BE2C (cell line): ENCODE results near the gene GAREM1.

ENCODE experiments used
- DNase-seq: peaks from one replicate; pipeline ENCODE4 v3.0.0-alpha.2; 2020
- H3K27me3 ChIP-seq: fragments of 250-450 bp; sonication (Bioruptor Pico); 2 replicates; pipeline ENCODE4 v1.5.1; 2020; ENCODE audit warnings: mild to moderate bottlenecking
- H3K36me3 ChIP-seq: fragments of 250-450 bp; sonication (Bioruptor Pico); 2 replicates; pipeline ENCODE4 v1.5.1; 2020; ENCODE audit warnings: mild to moderate bottlenecking
- H3K4me1 ChIP-seq: fragments of 250-450 bp; sonication (Bioruptor Pico); 2 replicates; pipeline ENCODE4 v1.5.1; 2020
- H3K4me3 ChIP-seq: 2 replicates; pipeline ENCODE4 v1.5.1; 2011; ENCODE audit warnings: low read depth, low read length
- H3K9me3 ChIP-seq: fragments of 250-450 bp; sonication (Bioruptor Pico); 2 replicates; pipeline ENCODE4 v1.5.1; 2020
- TF ChIP-seq, protein P1 (sequence below): IDR thresholded peaks from 2 replicates; pipeline ENCODE4 v1.5.1; 2012; ENCODE audit warnings: mild to moderate bottlenecking, low read depth, low read length

The GAREM1 gene

DNA sequence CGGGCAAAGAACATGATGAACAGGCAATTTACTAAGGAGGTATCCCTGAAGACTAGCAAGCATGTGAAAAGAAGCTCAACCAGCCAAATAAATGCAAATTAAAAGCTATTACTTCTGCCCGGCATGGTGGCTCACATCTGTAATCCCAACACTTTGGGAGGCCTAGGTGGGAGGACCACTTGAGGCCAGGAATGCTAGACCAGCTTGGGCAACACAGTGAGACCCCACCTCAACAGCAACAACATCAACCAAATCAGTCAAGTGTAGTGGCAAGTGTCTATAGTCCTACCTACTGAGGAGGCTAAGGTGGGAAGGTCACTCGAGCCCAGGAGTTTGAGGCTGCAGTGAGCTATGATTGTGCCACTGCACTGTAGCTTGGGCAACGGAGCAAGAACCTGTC lies 141.7 kb downstream of the GAREM1 start:
- Histone ChIP-seq H3K4me3 (no peak overlapping the region), H3K9me3 (no peaks in the 10 kb centered on the region), H3K27me3 (no peaks in the 10 kb centered on the region), H3K4me1 (no peaks in the 10 kb centered on the region), H3K36me3 (no peaks in the 10 kb centered on the region)
- TF ChIP-seq, protein P1, sequence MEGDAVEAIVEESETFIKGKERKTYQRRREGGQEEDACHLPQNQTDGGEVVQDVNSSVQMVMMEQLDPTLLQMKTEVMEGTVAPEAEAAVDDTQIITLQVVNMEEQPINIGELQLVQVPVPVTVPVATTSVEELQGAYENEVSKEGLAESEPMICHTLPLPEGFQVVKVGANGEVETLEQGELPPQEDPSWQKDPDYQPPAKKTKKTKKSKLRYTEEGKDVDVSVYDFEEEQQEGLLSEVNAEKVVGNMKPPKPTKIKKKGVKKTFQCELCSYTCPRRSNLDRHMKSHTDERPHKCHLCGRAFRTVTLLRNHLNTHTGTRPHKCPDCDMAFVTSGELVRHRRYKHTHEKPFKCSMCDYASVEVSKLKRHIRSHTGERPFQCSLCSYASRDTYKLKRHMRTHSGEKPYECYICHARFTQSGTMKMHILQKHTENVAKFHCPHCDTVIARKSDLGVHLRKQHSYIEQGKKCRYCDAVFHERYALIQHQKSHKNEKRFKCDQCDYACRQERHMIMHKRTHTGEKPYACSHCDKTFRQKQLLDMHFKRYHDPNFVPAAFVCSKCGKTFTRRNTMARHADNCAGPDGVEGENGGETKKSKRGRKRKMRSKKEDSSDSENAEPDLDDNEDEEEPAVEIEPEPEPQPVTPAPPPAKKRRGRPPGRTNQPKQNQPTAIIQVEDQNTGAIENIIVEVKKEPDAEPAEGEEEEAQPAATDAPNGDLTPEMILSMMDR, result no peak
- no peak for DNase-seq

DNA sequence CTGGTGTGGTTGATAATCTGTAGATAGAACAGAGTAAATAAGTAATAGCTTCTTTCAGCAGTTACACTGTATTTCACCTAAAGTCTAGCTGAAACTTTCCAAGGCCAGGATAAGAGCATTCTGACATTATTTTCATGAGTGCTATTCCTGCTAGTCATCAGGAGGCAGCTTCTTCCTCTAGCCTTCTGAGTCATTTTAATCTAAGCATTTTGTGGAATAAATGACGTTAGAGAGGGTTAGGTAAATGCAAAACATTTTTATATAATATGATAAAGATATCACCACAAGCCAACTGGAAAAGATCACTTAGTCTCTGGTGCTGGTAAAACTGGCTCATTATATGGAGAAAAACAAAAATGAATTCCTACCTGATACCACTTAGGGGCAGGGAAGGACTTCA lies 142.3 kb downstream of the GAREM1 start:
- Histone ChIP-seq H3K4me3 (no peak overlapping the region), H3K4me1 (no peaks in the 10 kb centered on the region), H3K36me3 (no peaks in the 10 kb centered on the region), H3K9me3 (no peaks in the 10 kb centered on the region), H3K27me3 (no peaks in the 10 kb centered on the region)
- TF ChIP-seq, protein P1, result no peak
- no peak for DNase-seq

DNA sequence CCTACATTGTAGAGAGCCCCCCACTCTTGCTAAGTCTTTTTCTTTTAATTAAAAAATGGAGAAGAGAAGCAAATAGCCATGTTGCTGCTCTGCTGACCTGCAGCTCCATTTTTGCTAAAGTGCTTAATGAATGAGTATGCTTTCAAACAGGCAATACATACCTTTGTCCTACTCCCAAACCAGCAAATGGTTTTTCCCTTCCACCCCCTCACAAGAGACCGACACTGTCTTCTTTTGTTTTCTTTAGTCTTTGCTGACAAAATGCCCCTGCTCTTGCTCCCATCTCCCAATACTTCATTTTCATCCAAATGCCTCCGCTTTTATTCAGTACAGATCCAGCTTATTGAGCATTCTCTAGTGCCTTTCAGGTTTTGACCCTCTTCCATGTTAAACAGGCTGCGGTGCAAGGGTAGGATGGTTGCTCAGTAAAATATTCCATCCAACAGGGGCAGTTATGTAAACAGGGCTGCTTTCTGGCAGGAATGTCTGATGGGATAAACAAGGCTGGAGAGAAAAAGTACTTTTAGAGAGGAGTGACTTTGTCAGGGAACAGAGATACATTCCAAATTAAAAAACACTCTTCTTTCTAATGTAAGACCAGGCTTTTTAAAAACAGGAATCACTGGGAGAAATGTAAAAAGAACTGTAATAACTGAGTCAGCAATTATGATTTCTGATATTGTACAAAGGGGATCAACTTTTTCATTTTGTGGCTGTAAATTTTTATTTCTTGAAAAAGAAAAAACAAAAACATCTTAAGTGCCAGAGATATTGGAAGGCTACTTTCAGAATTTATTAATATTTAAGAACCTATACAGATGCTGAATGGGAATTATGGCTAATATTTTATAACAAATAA lies 144.0 kb downstream of the GAREM1 start:
- H3K4me3 ChIP-seq, result no peak overlapping the region
- no peaks in the 10 kb centered on the region for H3K4me1 ChIP-seq
- no peaks in the 10 kb centered on the region for H3K9me3 ChIP-seq
- TF ChIP-seq, protein P1, result no peak
- H3K36me3 ChIP-seq, result no peaks in the 10 kb centered on the region
- no peak for DNase-seq
- no peaks in the 10 kb centered on the region for H3K27me3 ChIP-seq

DNA sequence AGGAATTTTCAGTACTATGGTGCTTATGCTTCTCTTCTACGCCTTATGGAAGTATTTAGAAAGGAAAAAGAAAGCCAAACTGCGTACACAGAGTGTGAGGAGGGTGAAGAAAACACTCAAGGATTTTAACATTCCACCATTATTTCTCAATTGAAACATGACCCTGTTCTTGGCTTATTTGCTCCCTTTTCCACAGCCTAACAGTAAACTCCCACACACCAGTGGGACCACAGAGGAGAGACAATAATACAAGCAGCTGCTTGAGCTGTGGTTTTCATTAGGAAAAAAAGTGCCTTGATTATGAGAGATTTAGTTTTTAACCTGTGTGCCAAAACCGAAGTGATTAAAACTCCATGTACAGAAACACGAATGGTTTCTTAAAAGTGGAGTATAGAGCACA lies 146.5 kb downstream of the GAREM1 start:
- Histone ChIP-seq H3K36me3 (no peaks in the 10 kb centered on the region), H3K4me1 (no peaks in the 10 kb centered on the region), H3K4me3 (no peak overlapping the region), H3K9me3 (no peaks in the 10 kb centered on the region), H3K27me3 (no peaks in the 10 kb centered on the region)
- TF ChIP-seq, protein P1, result no peak
- DNase-seq, result no peak

DNA sequence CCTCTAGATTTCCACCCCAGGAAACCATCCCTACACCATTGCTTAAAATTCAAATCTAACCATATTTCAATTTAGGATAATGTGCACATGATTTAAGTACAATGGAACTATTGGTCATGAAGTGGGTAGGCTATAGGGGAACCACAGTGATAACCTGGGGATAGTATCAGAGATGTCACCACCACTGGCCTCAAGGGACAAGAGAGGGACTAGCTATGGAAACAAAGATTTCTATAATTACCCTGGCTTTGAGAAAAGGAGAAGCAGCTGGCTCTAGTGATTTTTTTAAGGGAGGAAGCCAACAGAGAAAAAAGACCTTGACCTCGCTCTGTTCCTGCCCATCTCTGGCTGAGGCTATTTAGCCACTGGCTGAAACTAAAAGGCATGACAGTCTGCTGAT lies 148.9 kb downstream of the GAREM1 start:
- H3K27me3 ChIP-seq, result no peaks in the 10 kb centered on the region
- no peak for DNase-seq

DNA sequence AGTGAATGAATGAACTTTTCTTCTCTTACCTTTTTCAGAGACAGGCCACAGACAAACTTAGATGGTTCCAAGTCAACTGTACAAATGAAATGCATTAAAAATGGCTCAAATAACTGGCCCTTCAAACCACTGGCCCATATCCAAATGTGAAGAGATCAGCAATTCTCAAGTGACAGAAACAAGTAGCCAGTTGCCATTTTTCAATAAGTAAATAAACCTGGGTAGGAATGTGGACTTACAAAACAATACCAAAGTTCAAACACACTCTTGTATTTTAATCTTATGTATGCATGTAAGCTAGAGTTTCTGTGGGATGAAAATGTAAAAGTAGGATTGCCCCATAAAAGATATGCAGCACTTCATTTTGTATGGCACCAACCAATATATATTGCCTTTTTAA lies 151.6 kb downstream of the GAREM1 start:
- Histone ChIP-seq H3K4me1 (no peaks in the 10 kb centered on the region), H3K27me3 (no peaks in the 10 kb centered on the region), H3K36me3 (no peaks in the 10 kb centered on the region), H3K9me3 (no peaks in the 10 kb centered on the region), H3K4me3 (no peak overlapping the region)
- TF ChIP-seq, protein P1, result no peak
- no peak for DNase-seq

More for the DNA sequence above, 148.9 kb downstream of the GAREM1 start:
- TF ChIP-seq, protein P1, result no peak
- Histone ChIP-seq H3K4me1 (no peaks in the 10 kb centered on the region), H3K4me3 (no peak overlapping the region), H3K36me3 (no peaks in the 10 kb centered on the region), H3K9me3 (no peaks in the 10 kb centered on the region)
